ENCODE measurements around the gene CMC2. TPM values are rescaled to one million over a fixed set of nuclear protein-coding genes. Genes with fewer than 3 reads are reported as not detected.

The CMC2 gene
- total and polyA plus RNA-seq, 10 donors, result 28.6 to 104 (median 54.8) TPM

- no peaks in the 10 kb centered on the region for H3K9me3 ChIP-seq
- TF ChIP-seq POLR2A (IDR thresholded peaks at IDR 0.05), result no peak
- TF ChIP-seq POLR2AphosphoS5 (IDR thresholded peaks at IDR 0.05), result no peak
- TF ChIP-seq, protein P1, sequence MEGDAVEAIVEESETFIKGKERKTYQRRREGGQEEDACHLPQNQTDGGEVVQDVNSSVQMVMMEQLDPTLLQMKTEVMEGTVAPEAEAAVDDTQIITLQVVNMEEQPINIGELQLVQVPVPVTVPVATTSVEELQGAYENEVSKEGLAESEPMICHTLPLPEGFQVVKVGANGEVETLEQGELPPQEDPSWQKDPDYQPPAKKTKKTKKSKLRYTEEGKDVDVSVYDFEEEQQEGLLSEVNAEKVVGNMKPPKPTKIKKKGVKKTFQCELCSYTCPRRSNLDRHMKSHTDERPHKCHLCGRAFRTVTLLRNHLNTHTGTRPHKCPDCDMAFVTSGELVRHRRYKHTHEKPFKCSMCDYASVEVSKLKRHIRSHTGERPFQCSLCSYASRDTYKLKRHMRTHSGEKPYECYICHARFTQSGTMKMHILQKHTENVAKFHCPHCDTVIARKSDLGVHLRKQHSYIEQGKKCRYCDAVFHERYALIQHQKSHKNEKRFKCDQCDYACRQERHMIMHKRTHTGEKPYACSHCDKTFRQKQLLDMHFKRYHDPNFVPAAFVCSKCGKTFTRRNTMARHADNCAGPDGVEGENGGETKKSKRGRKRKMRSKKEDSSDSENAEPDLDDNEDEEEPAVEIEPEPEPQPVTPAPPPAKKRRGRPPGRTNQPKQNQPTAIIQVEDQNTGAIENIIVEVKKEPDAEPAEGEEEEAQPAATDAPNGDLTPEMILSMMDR (IDR thresholded peaks at IDR 0.05 in 8 of 11, conservative IDR thresholded peaks at IDR 0.05 in 3 of 11), result no peak
- intact Hi-C loops (cut with DNase I; ENCODE audit: low total_unique reads), result no loop called here
- H3K36me3 ChIP-seq, result peaks cover 0 to 47% (median 25%) of the 10 kb centered on the region in 6 donors
- no peak overlapping the region for H3K4me3 ChIP-seq
- H3K27me3 ChIP-seq (replicated peaks in 1 of 7), result no peaks in the 10 kb centered on the region
- no peak overlapping the region for H3K27ac ChIP-seq
- no peaks in the 10 kb centered on the region for H3K4me1 ChIP-seq
- no peak for DNase-seq
Measured at GRCh38 chr16:80981103-80981502, 25.6 kb downstream of the CMC2 start.

DNA sequence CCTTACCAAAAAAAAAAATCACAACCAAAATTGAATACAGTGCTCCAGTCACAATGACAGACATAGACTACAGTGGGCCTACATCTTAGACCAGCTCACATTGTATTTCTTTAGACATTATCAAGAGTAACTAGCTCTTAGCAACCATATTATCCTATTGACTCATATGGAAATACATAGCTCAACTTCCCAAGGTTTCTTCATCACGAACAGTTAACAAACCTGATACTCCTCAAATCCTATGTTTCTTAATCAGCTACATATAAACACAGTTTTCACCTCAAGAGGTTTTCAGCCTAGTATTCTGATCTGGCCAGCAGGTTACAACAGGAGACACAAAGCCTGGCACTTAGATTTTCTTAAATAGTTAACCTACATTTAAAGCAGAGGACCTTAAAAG, 29.7 kb downstream of the CMC2 start:
- intact Hi-C loops (cut with DNase I; ENCODE audit: low total_unique reads), result no loop called here

DNA sequence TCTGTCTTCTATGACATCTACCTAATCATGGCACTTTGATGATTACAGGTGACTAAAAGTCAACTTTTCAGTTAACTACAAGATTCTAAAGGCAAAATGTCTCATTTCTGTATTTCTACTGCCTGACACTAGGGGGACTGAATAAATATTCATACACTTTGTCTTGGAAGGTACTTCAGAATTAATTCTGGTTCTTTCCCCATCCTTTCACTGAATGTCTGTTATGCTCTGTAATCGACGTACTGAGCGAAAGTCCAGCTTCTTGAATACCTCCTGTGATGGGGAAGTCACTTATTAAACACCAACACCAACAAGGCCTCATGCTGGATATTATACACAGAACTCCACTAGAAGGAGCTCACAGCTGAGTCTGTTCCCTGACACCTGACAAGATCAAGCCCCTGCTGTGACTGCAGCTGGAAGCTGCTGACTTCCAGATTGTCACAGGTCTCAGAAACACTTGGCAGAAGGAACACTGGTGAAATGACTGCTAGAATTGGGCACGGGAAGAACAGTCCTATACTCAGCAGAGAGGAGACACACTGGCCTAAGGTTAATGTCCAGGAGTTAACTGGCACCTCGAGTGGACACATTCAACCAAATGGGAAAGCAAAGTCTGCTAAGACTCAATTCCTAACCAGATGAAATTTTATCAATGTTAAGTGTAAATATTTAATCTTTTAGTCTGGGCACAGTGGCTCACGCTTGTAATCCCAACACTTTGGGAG, 31.9 kb downstream of the CMC2 start:
- Histone ChIP-seq H3K4me1 (no peaks in the 10 kb centered on the region), H3K4me3 (no peak overlapping the region), H3K27me3 (replicated peaks in 1 of 7) (no peaks in the 10 kb centered on the region), H3K27ac (no peak overlapping the region), H3K9me3 (no peaks in the 10 kb centered on the region), H3K36me3 (peaks cover 0 to 74% (median 36%) of the 10 kb centered on the region in 6 donors)
- intact Hi-C loops (cut with DNase I; ENCODE audit: low total_unique reads), result no loop called here
- TF ChIP-seq, protein P1 (IDR thresholded peaks at IDR 0.05 in 8 of 11, conservative IDR thresholded peaks at IDR 0.05 in 3 of 11), result peak in 2 of 11 experiments; percentile 4 to 21
- TF ChIP-seq POLR2AphosphoS5 (IDR thresholded peaks at IDR 0.05), result no peak
- no peak for DNase-seq
- 93 to 96% (median 95%) methylated on average over 6 of the region's 6 CpGs for WGBS, 5 donors

More for the DNA sequence above, 29.7 kb downstream of the CMC2 start:
- H3K27ac ChIP-seq, result no peak overlapping the region
- 85 to 100% (median 94%) methylated on average over 1 of the region's 1 CpG for WGBS, 5 donors
- TF ChIP-seq, protein P1 (IDR thresholded peaks at IDR 0.05 in 8 of 11, conservative IDR thresholded peaks at IDR 0.05 in 3 of 11), result no peak
- TF ChIP-seq POLR2AphosphoS5 (IDR thresholded peaks at IDR 0.05), result no peak
- TF ChIP-seq POLR2A (IDR thresholded peaks at IDR 0.05), result no peak
- H3K4me1 ChIP-seq, result no peaks in the 10 kb centered on the region
- no peaks in the 10 kb centered on the region for H3K9me3 ChIP-seq
- H3K4me3 ChIP-seq, result no peak overlapping the region
- DNase-seq, result no peak
- H3K36me3 ChIP-seq, result peaks cover 0 to 81% (median 38%) of the 10 kb centered on the region in 6 donors
- no peaks in the 10 kb centered on the region for H3K27me3 ChIP-seq (replicated peaks in 1 of 7)

GRCh38 chr16:80973991-80974390, 32.7 kb downstream of the CMC2 start:
- peaks cover 0 to 74% (median 33%) of the 10 kb centered on the region in 6 donors for H3K36me3 ChIP-seq
- no peaks in the 10 kb centered on the region for H3K9me3 ChIP-seq
- DNase-seq, result no peak
- H3K4me1 ChIP-seq, result no peaks in the 10 kb centered on the region
- intact Hi-C loops (cut with DNase I; ENCODE audit: low total_unique reads), result no loop called here
- H3K27me3 ChIP-seq (replicated peaks in 1 of 7), result no peaks in the 10 kb centered on the region
- TF ChIP-seq POLR2A (IDR thresholded peaks at IDR 0.05) (no peak), POLR2AphosphoS5 (IDR thresholded peaks at IDR 0.05) (no peak)
- TF ChIP-seq, protein P1 (IDR thresholded peaks at IDR 0.05 in 8 of 11, conservative IDR thresholded peaks at IDR 0.05 in 3 of 11), result no peak
- 66 to 92% (median 71%) methylated on average over 3 to 4 of the region's 4 CpGs for WGBS, 5 donors
- H3K4me3 ChIP-seq, result no peak overlapping the region
- H3K27ac ChIP-seq, result no peak overlapping the region

All from spleen (tissue), 11 donors.